HTERT RPE-1 (cell line): Measurements from ENCODE around the gene HERC6.
"Not testable (repeated sequence)": the region's sequence is repeated elsewhere in the genome, so short reads cannot be mapped to it uniquely, and the experiment has no call there.

ENCODE experiments used
- in situ Hi-C: fragments of 300-500 bp; cut with MboI; formaldehyde crosslinking; loops from 4 replicates; pipeline ENCODE4 v1.14.3; 2020; ENCODE audit warnings: low sequenced_read_pairs

HERC6 gene

GRCh38 chr4:88382621-88383020 lies 4.0 kb downstream of the HERC6 start:
- in situ Hi-C loops: no loop called here

GRCh38 chr4:88390128-88390527 lies 11.5 kb downstream of the HERC6 start:
- in situ Hi-C loops: no loop called here

GRCh38 chr4:88391703-88392102 lies 13.1 kb downstream of the HERC6 start:
- in situ Hi-C loops: no loop called here

GRCh38 chr4:88396681-88397080 lies 18.0 kb downstream of the HERC6 start:
- in situ Hi-C loops: no loop called here

- in situ Hi-C loops: no loop called here
Observed at GRCh38 chr4:88398381-88398780, 19.7 kb downstream of the HERC6 start.

- in situ Hi-C loops: no loop called here
Observed at GRCh38 chr4:88409206-88409605, 30.6 kb downstream of the HERC6 start.

GRCh38 chr4:88409789-88410188 lies 31.1 kb downstream of the HERC6 start:
- in situ Hi-C loops: no loop called here

GRCh38 chr4:88411491-88412096 lies 32.9 kb downstream of the HERC6 start:
- in situ Hi-C loops: no loop called here

GRCh38 chr4:88413801-88414200 lies 35.1 kb downstream of the HERC6 start:
- in situ Hi-C loops: no loop called here

GRCh38 chr4:88414755-88415154 lies 36.1 kb downstream of the HERC6 start:
- in situ Hi-C loops: no loop called here

GRCh38 chr4:88415982-88416381 lies 37.3 kb downstream of the HERC6 start:
- in situ Hi-C loops: no loop called here

- in situ Hi-C loops: no loop called here
Observed at GRCh38 chr4:88418411-88418810, 39.8 kb downstream of the HERC6 start.

GRCh38 chr4:88419874-88420273 lies 41.2 kb downstream of the HERC6 start:
- in situ Hi-C loops: no loop called here

- in situ Hi-C loops: no loop called here
Observed at GRCh38 chr4:88420844-88421243, 42.2 kb downstream of the HERC6 start.

GRCh38 chr4:88422403-88422802 lies 43.8 kb downstream of the HERC6 start:
- in situ Hi-C loops: no loop called here

- in situ Hi-C loops: no loop called here
Observed at GRCh38 chr4:88429401-88429800, 50.7 kb downstream of the HERC6 start.

GRCh38 chr4:88435987-88436693 lies 57.5 kb downstream of the HERC6 start:
- in situ Hi-C loops: no loop called here

GRCh38 chr4:88437873-88438272 lies 59.2 kb downstream of the HERC6 start:
- in situ Hi-C loops: not testable (repeated sequence)

GRCh38 chr4:88439161-88439760 lies 60.6 kb downstream of the HERC6 start:
- in situ Hi-C loops: no loop called here

GRCh38 chr4:88440146-88440545 lies 61.5 kb downstream of the HERC6 start:
- in situ Hi-C loops: no loop called here

- in situ Hi-C loops: no loop called here
Observed at GRCh38 chr4:88441696-88442095, 63.0 kb downstream of the HERC6 start.

- in situ Hi-C loops: no loop called here
Observed at GRCh38 chr4:88442689-88443191, 64.1 kb downstream of the HERC6 start.
